ENCODE measurements around the gene CDC23.
A peak's percentile ranks its signal among the peaks of the same experiment; 100 is the strongest.
"Not testable (repeated sequence)": the region's sequence is repeated elsewhere in the genome, so short reads cannot be mapped to it uniquely, and the experiment has no call there.

Gene CDC23

GRCh38 chr5:138213161-138214029 is at the start of gene CDC23:
Gene CDC23, minus strand, starts transcription at chr5:138213323. Its CDS starts 11 bp downstream, at chr5:138213312.
- Mint-ChIP-seq H3K36me3 (peaks cover 10% of the 10 kb centered on the region), H3K9me3 (no peaks in the 10 kb centered on the region), H3K27ac (peak within 1 kb of the TSS; percentile 98), H3K4me1 (peaks cover 25% of the 10 kb centered on the region), H3K4me3 (peak within 1 kb of the TSS; percentile 100), H3K27me3 (no peaks in the 10 kb centered on the region)
- DNase-seq: peak; percentile 95
- CTCF ChIA-PET: interaction anchor here (0.8 to 2.6 kb wide), 3 partner anchors 130 to 179 kb away, joined by 3 to 19 read pairs (median 4); partner anchors contain the start of genes KDM3B and WNT8A

- H3K27me3 Mint-ChIP-seq: peaks cover 37% of the 10 kb centered on the region
Measured at GRCh38 chr5:138258704-138259292, 45.7 kb upstream of the CDC23 start.

GRCh38 chr5:138257583-138257982 is 44.5 kb upstream of the CDC23 start:
- DNase-seq: no peak

More at GRCh38 chr5:138258704-138259292, 45.7 kb upstream of the CDC23 start:
- H3K4me3 Mint-ChIP-seq: no peak overlapping the region
- no peaks in the 10 kb centered on the region for H3K9me3 Mint-ChIP-seq
- CTCF ChIA-PET: no interaction called here
- no peak for DNase-seq
- no peaks in the 10 kb centered on the region for H3K4me1 Mint-ChIP-seq
- no peaks in the 10 kb centered on the region for H3K36me3 Mint-ChIP-seq
- no peak overlapping the region for H3K27ac Mint-ChIP-seq

GRCh38 chr5:138252944-138253343 is 39.8 kb upstream of the CDC23 start:
- Mint-ChIP-seq H3K4me1 (no peaks in the 10 kb centered on the region), H3K27me3 (peaks cover 38% of the 10 kb centered on the region), H3K4me3 (no peak overlapping the region), H3K27ac (no peak overlapping the region), H3K36me3 (no peaks in the 10 kb centered on the region), H3K9me3 (no peaks in the 10 kb centered on the region)
- DNase-seq: no peak
- CTCF ChIA-PET: no interaction called here

More at GRCh38 chr5:138257583-138257982, 44.5 kb upstream of the CDC23 start:
- H3K27ac Mint-ChIP-seq: no peak overlapping the region
- CTCF ChIA-PET: no interaction called here
- peaks cover 49% of the 10 kb centered on the region for H3K27me3 Mint-ChIP-seq
- H3K9me3 Mint-ChIP-seq: no peaks in the 10 kb centered on the region
- no peaks in the 10 kb centered on the region for H3K36me3 Mint-ChIP-seq
- H3K4me1 Mint-ChIP-seq: no peaks in the 10 kb centered on the region
- H3K4me3 Mint-ChIP-seq: no peak overlapping the region

- not testable (repeated sequence) for H3K9me3 Mint-ChIP-seq
Measured at GRCh38 chr5:138247800-138248199, 34.7 kb upstream of the CDC23 start.

GRCh38 chr5:138246822-138247221 is 33.7 kb upstream of the CDC23 start:
- no peaks in the 10 kb centered on the region for H3K9me3 Mint-ChIP-seq
- H3K27me3 Mint-ChIP-seq: peaks cover 43% of the 10 kb centered on the region
- DNase-seq: no peak
- CTCF ChIA-PET: interaction anchor here (0.7 kb wide), 1 partner anchor 78 kb away, joined by 3 read pairs; no protein-coding TSS in a partner anchor
- H3K36me3 Mint-ChIP-seq: no peaks in the 10 kb centered on the region
- H3K4me3 Mint-ChIP-seq: no peak overlapping the region
- peaks cover 2% of the 10 kb centered on the region for H3K4me1 Mint-ChIP-seq
- no peak overlapping the region for H3K27ac Mint-ChIP-seq

More at GRCh38 chr5:138247800-138248199, 34.7 kb upstream of the CDC23 start:
- H3K4me1 Mint-ChIP-seq, DNase-seq, H3K27ac Mint-ChIP-seq, H3K4me3 Mint-ChIP-seq, H3K36me3 Mint-ChIP-seq, CTCF ChIA-PET: not testable (repeated sequence)
- H3K27me3 Mint-ChIP-seq: peaks cover 38% of the 10 kb centered on the region

- CTCF ChIA-PET: interaction anchor here (0.7 kb wide), 1 partner anchor 78 kb away, joined by 3 read pairs; no protein-coding TSS in a partner anchor
- H3K27me3 Mint-ChIP-seq: peaks cover 48% of the 10 kb centered on the region
- H3K4me1 Mint-ChIP-seq: peaks cover 5% of the 10 kb centered on the region
- H3K36me3 Mint-ChIP-seq: no peaks in the 10 kb centered on the region
- H3K9me3 Mint-ChIP-seq: no peaks in the 10 kb centered on the region
- DNase-seq: no peak
- H3K27ac Mint-ChIP-seq: no peak overlapping the region
- no peak overlapping the region for H3K4me3 Mint-ChIP-seq
Measured at GRCh38 chr5:138246334-138246733, 33.2 kb upstream of the CDC23 start.

- no peaks in the 10 kb centered on the region for H3K9me3 Mint-ChIP-seq
Measured at GRCh38 chr5:138245717-138246116, 32.6 kb upstream of the CDC23 start.

GRCh38 chr5:138243794-138244193 is 30.7 kb upstream of the CDC23 start:
- no peaks in the 10 kb centered on the region for H3K36me3 Mint-ChIP-seq
- H3K4me3 Mint-ChIP-seq: no peak overlapping the region
- DNase-seq: no peak
- CTCF ChIA-PET: interaction anchor here (1.1 kb wide), 1 partner anchor 110 kb away, joined by 3 read pairs; no protein-coding TSS in a partner anchor
- peaks cover 70% of the 10 kb centered on the region for H3K27me3 Mint-ChIP-seq
- H3K9me3 Mint-ChIP-seq: no peaks in the 10 kb centered on the region
- H3K4me1 Mint-ChIP-seq: peaks cover 13% of the 10 kb centered on the region
- H3K27ac Mint-ChIP-seq: no peak overlapping the region

More at GRCh38 chr5:138245717-138246116, 32.6 kb upstream of the CDC23 start:
- CTCF ChIA-PET: no interaction called here
- Mint-ChIP-seq H3K27me3 (peaks cover 54% of the 10 kb centered on the region), H3K4me1 (peaks cover 11% of the 10 kb centered on the region), H3K27ac (no peak overlapping the region), H3K36me3 (no peaks in the 10 kb centered on the region), H3K4me3 (no peak overlapping the region)
- DNase-seq: no peak

GRCh38 chr5:138241688-138242571 is 28.8 kb upstream of the CDC23 start:
- H3K36me3 Mint-ChIP-seq: no peaks in the 10 kb centered on the region
- H3K27me3 Mint-ChIP-seq: peaks cover 71% of the 10 kb centered on the region
- H3K9me3 Mint-ChIP-seq: no peaks in the 10 kb centered on the region
- no peak overlapping the region for H3K27ac Mint-ChIP-seq
- CTCF ChIA-PET: interaction anchor here (0.9 kb wide), 1 partner anchor 19 kb away, joined by 3 read pairs; no protein-coding TSS in a partner anchor
- DNase-seq: no peak
- H3K4me1 Mint-ChIP-seq: peaks cover 13% of the 10 kb centered on the region
- H3K4me3 Mint-ChIP-seq: peak overlapping the region; percentile 53

GRCh38 chr5:138240650-138241385 is 27.7 kb upstream of the CDC23 start:
- Mint-ChIP-seq H3K9me3 (no peaks in the 10 kb centered on the region), H3K4me1 (peaks cover 13% of the 10 kb centered on the region), H3K4me3 (no peak overlapping the region), H3K27me3 (peaks cover 68% of the 10 kb centered on the region), H3K36me3 (no peaks in the 10 kb centered on the region), H3K27ac (no peak overlapping the region)
- CTCF ChIA-PET: interaction anchor here (0.9 kb wide), 1 partner anchor 18 kb away, joined by 3 read pairs; no protein-coding TSS in a partner anchor
- no peak for DNase-seq

- DNase-seq: no peak
- H3K4me3 Mint-ChIP-seq: no peak overlapping the region
Measured at GRCh38 chr5:138238034-138238433, 24.9 kb upstream of the CDC23 start.

GRCh38 chr5:138234651-138235050 is 21.5 kb upstream of the CDC23 start:
- DNase-seq: no peak
- Mint-ChIP-seq H3K9me3 (no peaks in the 10 kb centered on the region), H3K4me1 (no peaks in the 10 kb centered on the region), H3K27ac (no peak overlapping the region), H3K27me3 (peaks cover 34% of the 10 kb centered on the region), H3K36me3 (no peaks in the 10 kb centered on the region), H3K4me3 (no peak overlapping the region)
- CTCF ChIA-PET: no interaction called here

More at GRCh38 chr5:138238034-138238433, 24.9 kb upstream of the CDC23 start:
- H3K9me3 Mint-ChIP-seq: no peaks in the 10 kb centered on the region
- H3K27ac Mint-ChIP-seq: no peak overlapping the region
- H3K4me1 Mint-ChIP-seq: peaks cover 13% of the 10 kb centered on the region
- H3K27me3 Mint-ChIP-seq: peaks cover 55% of the 10 kb centered on the region
- H3K36me3 Mint-ChIP-seq: no peaks in the 10 kb centered on the region
- CTCF ChIA-PET: no interaction called here
